IPS DF 4.7 (cell line): Measurements from ENCODE around the gene GTF3C5.

Experiments
- DNase-seq: peaks from one replicate; pipeline ENCODE4 v3.0.0-alpha.2; 2013; ENCODE audit warnings: low spot score; ENCODE audit errors: extremely low read depth

Gene GTF3C5

GRCh38 chr9:133107245-133107722 lies 76.5 kb downstream of the GTF3C5 start:
- no peak for DNase-seq
